ENCODE measurements around the gene DDI2. TPM values are rescaled to one million over a fixed set of nuclear protein-coding genes. Genes with fewer than 3 reads are reported as not detected.

The DDI2 gene
- total and polyA plus RNA-seq, 9 of the 15 experiments (the other 6 are each of a cell fraction or from before 2014, with no cell fraction given): 6.5 to 48.4 (median 21.2) TPM

- Histone ChIP-seq H4K20me1 (replicated peaks; ENCODE audit: control insufficient read depth, insufficient read depth, low read length) (no peaks in the 10 kb centered on the region), H3K9me3 (replicated peaks; ENCODE audit: control insufficient read depth, insufficient read depth, low read depth, low read length) (no peaks in the 10 kb centered on the region), H3K4me2 (ENCODE audit: insufficient read depth, low read length) (no peak overlapping the region), H3K27me3 (ENCODE audit: control insufficient read depth in 2 of 2, insufficient read depth in 2 of 2, low read length in 2 of 2) (no peaks in the 10 kb centered on the region), H3K79me2 (ENCODE audit: control insufficient read depth, insufficient read depth, low read length) (no peaks in the 10 kb centered on the region), H2AFZ (ENCODE audit: low read depth, low read length) (0 out of 2 replicates have a peak overlapping the region, but pooled peaks have one; percentile 16), H3K9me1 (ENCODE audit: control insufficient read depth, insufficient read depth, low read length) (no peaks in the 10 kb centered on the region), H3K4me3 (no peak overlapping the region), H3K4me1 (replicated peaks in 1 of 2; ENCODE audit: control insufficient read depth in 2 of 2, insufficient read depth in 2 of 2, low read length in 2 of 2) (peaks cover 0 to 9% of the 10 kb centered on the region in 2 experiments; a peak in 2 of 5 replicates), H3K9ac (ENCODE audit: insufficient read depth in 1 of 2, low read depth in 2 of 2, low read length in 2 of 2) (no peak overlapping the region; a peak in 1 of 4 replicates), H3K36me3 (ENCODE audit: control insufficient read depth, insufficient read depth, low read length) (no peaks in the 10 kb centered on the region), H3K27ac (ENCODE audit: extremely low read depth, low read depth, low read length) (no peak overlapping the region)
- ChIA-PET POLR2A (interaction anchor here (0.6 to 1.9 kb wide), 5 partner anchors 10 to 186 kb away, joined by 3 to 9 read pairs (median 4); no protein-coding TSS in a partner anchor), CTCF (ENCODE audit: low intra/inter-chr PET ratio) (no interaction called here)
- no TSS peak for BruUV-seq (replicated peaks)
- FAIRE-seq (no peak), ATAC-seq (no peak), DNase-seq (ENCODE audit: extremely low read depth in 1 of 4, low spot score in 3 of 4) (no peak)
- TF ChIP-seq ILK (tag; IDR thresholded peaks at IDR 0.05; ENCODE audit: borderline replicate concordance, low read depth): no peak
- TF ChIP-seq C11orf30 (IDR thresholded peaks at IDR 0.05; ENCODE audit: low read depth): peak; percentile 23; the same call in 1 of the 2 replicates
- TF ChIP-seq SP1 (CRISPR knock-in tag; IDR thresholded peaks at IDR 0.05): no peak
- TF ChIP-seq HOXB6 (CRISPR knock-in tag; IDR thresholded peaks at IDR 0.05; ENCODE audit: borderline replicate concordance): no peak
- no peak for TF ChIP-seq ZNF707 (CRISPR knock-in tag; conservative IDR thresholded peaks at IDR 0.05)
- in situ Hi-C loops (cut with MboI): no loop called here
- intact Hi-C loops (cut with micrococcal nuclease): no loop called here
These were observed 37.6 kb upstream of the DDI2 start for GRCh38 chr1:15579683-15580047.

- H3K9me1 ChIP-seq (ENCODE audit: control insufficient read depth, insufficient read depth, low read length): no peaks in the 10 kb centered on the region
- CTCF ChIA-PET (ENCODE audit: low intra/inter-chr PET ratio): no interaction called here
- H3K9ac ChIP-seq (ENCODE audit: insufficient read depth in 1 of 2, low read depth in 2 of 2, low read length in 2 of 2): no peak overlapping the region
- intact Hi-C loops (cut with micrococcal nuclease): no loop called here
- H3K9me3 ChIP-seq (replicated peaks; ENCODE audit: control insufficient read depth, insufficient read depth, low read depth, low read length): 0 out of 2 replicates have a peak, but pooled peaks cover under 1% of the 10 kb centered on the region
- FAIRE-seq (no peak), ATAC-seq (no peak), DNase-seq (ENCODE audit: extremely low read depth in 1 of 4, low spot score in 3 of 4) (no peak)
- no peaks in the 10 kb centered on the region for H3K79me2 ChIP-seq (ENCODE audit: control insufficient read depth, insufficient read depth, low read length)
- no peaks in the 10 kb centered on the region for H4K20me1 ChIP-seq (replicated peaks; ENCODE audit: control insufficient read depth, insufficient read depth, low read length)
- H2AFZ ChIP-seq (ENCODE audit: low read depth, low read length): no peak overlapping the region
- no peak overlapping the region for H3K4me2 ChIP-seq (ENCODE audit: insufficient read depth, low read length)
- peaks cover 0 to 13% of the 10 kb centered on the region in 2 experiments; a peak in 2 of 5 replicates for H3K4me1 ChIP-seq (replicated peaks in 1 of 2; ENCODE audit: control insufficient read depth in 2 of 2, insufficient read depth in 2 of 2, low read length in 2 of 2)
- H3K4me3 ChIP-seq: no peak overlapping the region
- POLR2A ChIA-PET: interaction anchor here (0.6 kb wide), 2 partner anchors 32 to 64 kb away, joined by 3 read pairs; no protein-coding TSS in a partner anchor
- in situ Hi-C loops (cut with MboI): no loop called here
- H3K36me3 ChIP-seq (ENCODE audit: control insufficient read depth, insufficient read depth, low read length): no peaks in the 10 kb centered on the region
- WGBS (ENCODE audit: insufficient coverage, low coverage, missing lambda C conversion rate): 44% methylated on average over 18 of the region's 18 CpGs
- no peak overlapping the region for H3K27ac ChIP-seq (ENCODE audit: extremely low read depth, low read depth, low read length)
- no TSS peak for BruUV-seq (replicated peaks)
- H3K27me3 ChIP-seq (ENCODE audit: control insufficient read depth in 2 of 2, insufficient read depth in 2 of 2, low read length in 2 of 2): no peaks in the 10 kb centered on the region
- TF ChIP-seq PCBP1 (IDR thresholded peaks at IDR 0.05; ENCODE audit: low read depth, low read length, poor library complexity, severe bottlenecking): no peak
- TF ChIP-seq ZNF174 (CRISPR knock-in tag; IDR thresholded peaks at IDR 0.05): no peak
- TF ChIP-seq ZNF518B (CRISPR knock-in tag; IDR thresholded peaks at IDR 0.05): no peak
- no peak for TF ChIP-seq FIP1L1 (IDR thresholded peaks at IDR 0.05; ENCODE audit: low read depth, low read length, poor library complexity, severe bottlenecking)
- no peak for TF ChIP-seq DMBX1 (CRISPR knock-in tag; IDR thresholded peaks at IDR 0.05; ENCODE audit: borderline replicate concordance)
- no peak for TF ChIP-seq PRMT5 (CRISPR knock-in tag; IDR thresholded peaks at IDR 0.05)
These were observed 34.1 kb upstream of the DDI2 start for GRCh38 chr1:15583016-15583706.
